HepG2 (cell line): ENCODE measurements around the gene GIMAP8. TPM values are rescaled to one million over a fixed set of nuclear protein-coding genes. Genes with fewer than 3 reads are reported as not detected.

ENCODE experiments used
- ARNTL ChIP-seq: sonication (generic); formaldehyde crosslinking; IDR thresholded peaks from 2 replicates; pipeline ENCODE4 v1.4.0; 2020; ENCODE audit warnings: mild to moderate bottlenecking, missing genetic modification reagents
- CCDC6 ChIP-seq: sonication (generic); formaldehyde crosslinking; IDR thresholded peaks from 2 replicates; pipeline ENCODE4 v1.8.1; 2022; ENCODE audit warnings: mild to moderate bottlenecking, missing genetic modification reagents, moderate library complexity
- EP300 ChIP-seq, 3 experiments: sonication (generic) in 1 of 3; formaldehyde crosslinking in 1 of 3; IDR thresholded peaks; 2 replicates each; pipeline versions ENCODE4 v1.5.1 to v1.6.1; 2011 to 2020; ENCODE audit warnings: low read depth in 2 of 3, low read length in 2 of 3, borderline replicate concordance in 1 of 3, improper control_type of control experiment in 1 of 3, mild to moderate bottlenecking in 1 of 3, missing genetic modification reagents in 1 of 3, moderate library complexity in 1 of 3
- KLF13 ChIP-seq: sonication (generic); formaldehyde crosslinking; IDR thresholded peaks from 2 replicates; pipeline ENCODE4 v1.4.0; 2020; ENCODE audit warnings: mild to moderate bottlenecking, missing genetic modification reagents
- MZF1 ChIP-seq: sonication (generic); formaldehyde crosslinking; IDR thresholded peaks from 2 replicates; pipeline ENCODE4 v1.8.1; 2023; ENCODE audit warnings: mild to moderate bottlenecking, missing genetic modification reagents, borderline replicate concordance
- NR1H2 ChIP-seq: sonication (generic); formaldehyde crosslinking; IDR thresholded peaks from 2 replicates; pipeline ENCODE4 v1.8.1; 2022; ENCODE audit warnings: low read depth, missing genetic modification reagents, borderline replicate concordance
- NR2C2 ChIP-seq: sonication (generic); formaldehyde crosslinking; IDR thresholded peaks from 2 replicates; pipeline ENCODE4 v1.4.0; 2020; ENCODE audit warnings: missing genetic modification reagents, mild to moderate bottlenecking, moderate library complexity, borderline replicate concordance
- NR3C1 ChIP-seq: sonication (generic); formaldehyde crosslinking; IDR thresholded peaks from 2 replicates; pipeline ENCODE4 v1.4.0; 2020; ENCODE audit warnings: missing genetic modification reagents
- POLR2G ChIP-seq: fragments of 200-400 bp; formaldehyde crosslinking; IDR thresholded peaks from 2 replicates; pipeline ENCODE4 v1.6.1; 2018; ENCODE audit warnings: mild to moderate bottlenecking, low read depth, low read length, moderate library complexity
- SIN3A ChIP-seq: IDR thresholded peaks from 2 replicates; pipeline ENCODE4 v1.6.1; 2011; ENCODE audit warnings: low read depth, mild to moderate bottlenecking, control low read depth, low read length, borderline replicate concordance
- TBP ChIP-seq: sonication (generic); formaldehyde crosslinking; IDR thresholded peaks from 2 replicates; pipeline ENCODE4 v1.5.0; 2020; ENCODE audit warnings: missing genetic modification reagents
- ZC3H13 ChIP-seq: sonication (generic); formaldehyde crosslinking; IDR thresholded peaks from 2 replicates; pipeline ENCODE4 v1.8.1; 2023; ENCODE audit warnings: mild to moderate bottlenecking, missing genetic modification reagents, moderate library complexity
- ZNF253 ChIP-seq: sonication (generic); formaldehyde crosslinking; IDR thresholded peaks from 2 replicates; pipeline ENCODE4 v1.8.0; 2022; ENCODE audit warnings: mild to moderate bottlenecking, missing genetic modification reagents, borderline replicate concordance
- ZNF569 ChIP-seq: sonication (generic); formaldehyde crosslinking; IDR thresholded peaks from 2 replicates; pipeline ENCODE4 v1.5.0; 2020; ENCODE audit warnings: mild to moderate bottlenecking, missing genetic modification reagents, moderate library complexity, borderline replicate concordance
- ZNF672 ChIP-seq: sonication (generic); formaldehyde crosslinking; IDR thresholded peaks from 2 replicates; pipeline ENCODE4 v1.8.1; 2022; ENCODE audit warnings: missing genetic modification reagents
- ZNF879 ChIP-seq: sonication (generic); formaldehyde crosslinking; IDR thresholded peaks from 2 replicates; pipeline ENCODE4 v1.8.1; 2023; ENCODE audit warnings: missing genetic modification reagents
- polyA plus RNA-seq, 8 experiments: library from polyadenylated mRNA; depleted of rRNA in 3 of 8; stranded (reverse) in 7 of 8; unstranded in 1 of 8; fragments of >200 nt; fragmentation: Illumina TruSeq in 4 of 8; extraction: Trizol in 4 of 8; gene quantifications; 2 replicates each; pipeline versions ENCODE4 v1.2.1 to v1.2.3, GENCODE V29; 2011 to 2016; ENCODE audit warnings: low read depth in 4 of 8, missing spikeins in 1 of 8, mixed read lengths in 1 of 8; ENCODE audit not compliant: insufficient read depth in 1 of 8
- total RNA-seq, 5 experiments: library from RNA; depleted of rRNA; stranded (reverse); fragments of >200 nt; fragmentation: Illumina TruSeq; extraction: Trizol; gene quantifications; 2 replicates each; pipeline ENCODE4 v1.2.3, GENCODE V29; 2016; ENCODE audit warnings: low read depth in 1 of 5
- TF ChIP-seq, protein P1 (sequence below): sonication (generic); formaldehyde crosslinking; IDR thresholded peaks from 2 replicates; pipeline ENCODE4 v1.9.0; 2021; ENCODE audit warnings: mild to moderate bottlenecking, missing genetic modification reagents
- TF ChIP-seq, protein P2 (sequence below): sonication (generic); IDR thresholded peaks from 2 replicates; pipeline ENCODE4 v1.6.1; 2016; ENCODE audit warnings: low read depth, borderline replicate concordance
- TF ChIP-seq, protein P3 (sequence below): sonication (generic); formaldehyde crosslinking; IDR thresholded peaks from 2 replicates; pipeline ENCODE4 v1.4.0; 2020; ENCODE audit warnings: mild to moderate bottlenecking, low read depth, missing genetic modification reagents
- TF ChIP-seq, protein P4 (sequence below): sonication (generic); formaldehyde crosslinking; IDR thresholded peaks from 2 replicates; pipeline ENCODE4 v1.8.0; 2022; ENCODE audit warnings: mild to moderate bottlenecking, missing genetic modification reagents, moderate library complexity

The GIMAP8 gene
- total and polyA plus RNA-seq, 2 of the 13 experiments (the other 11 are each of a cell fraction or from before 2014, with no cell fraction given), result not detected

DNA sequence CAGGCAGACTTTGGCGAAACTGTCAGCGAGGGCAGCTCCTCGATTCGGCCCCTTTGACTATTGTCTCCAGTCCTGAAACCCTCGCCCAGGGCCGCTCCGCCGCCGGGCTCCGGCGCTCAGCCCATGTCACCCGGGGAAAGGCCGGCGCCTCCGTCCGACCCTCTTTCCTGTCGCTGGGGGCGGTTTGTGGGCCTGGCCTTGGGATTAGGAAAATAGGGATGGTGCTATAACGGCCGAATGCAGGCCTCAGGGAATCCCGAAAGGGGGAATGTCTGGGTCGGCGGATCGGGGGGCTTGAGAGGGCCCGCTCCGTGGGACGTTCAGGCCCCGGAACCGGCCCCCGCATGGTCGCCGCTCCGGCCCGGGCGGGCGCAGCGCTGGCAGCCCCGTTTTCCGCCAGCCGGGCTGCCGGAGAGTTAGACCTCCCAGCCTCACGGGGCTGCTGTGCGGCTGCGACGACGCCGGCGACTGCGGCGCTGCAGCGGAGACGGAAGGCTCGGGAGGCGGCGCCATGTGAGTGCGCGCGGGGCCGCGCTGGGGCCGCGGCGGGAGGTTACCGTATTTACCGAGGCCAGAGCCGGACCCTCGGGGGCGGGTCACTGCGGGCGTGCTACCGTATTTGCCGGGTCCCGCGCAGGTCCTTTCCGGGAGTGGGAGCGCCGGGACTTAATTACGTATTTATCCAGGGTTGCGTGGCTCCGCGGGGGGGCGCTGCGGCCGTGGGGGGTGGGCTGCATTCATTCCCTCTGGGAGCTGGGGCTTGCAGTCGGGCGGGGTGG is 45.4 kb upstream of the GIMAP8 start (continued):
- TF ChIP-seq, protein P1, sequence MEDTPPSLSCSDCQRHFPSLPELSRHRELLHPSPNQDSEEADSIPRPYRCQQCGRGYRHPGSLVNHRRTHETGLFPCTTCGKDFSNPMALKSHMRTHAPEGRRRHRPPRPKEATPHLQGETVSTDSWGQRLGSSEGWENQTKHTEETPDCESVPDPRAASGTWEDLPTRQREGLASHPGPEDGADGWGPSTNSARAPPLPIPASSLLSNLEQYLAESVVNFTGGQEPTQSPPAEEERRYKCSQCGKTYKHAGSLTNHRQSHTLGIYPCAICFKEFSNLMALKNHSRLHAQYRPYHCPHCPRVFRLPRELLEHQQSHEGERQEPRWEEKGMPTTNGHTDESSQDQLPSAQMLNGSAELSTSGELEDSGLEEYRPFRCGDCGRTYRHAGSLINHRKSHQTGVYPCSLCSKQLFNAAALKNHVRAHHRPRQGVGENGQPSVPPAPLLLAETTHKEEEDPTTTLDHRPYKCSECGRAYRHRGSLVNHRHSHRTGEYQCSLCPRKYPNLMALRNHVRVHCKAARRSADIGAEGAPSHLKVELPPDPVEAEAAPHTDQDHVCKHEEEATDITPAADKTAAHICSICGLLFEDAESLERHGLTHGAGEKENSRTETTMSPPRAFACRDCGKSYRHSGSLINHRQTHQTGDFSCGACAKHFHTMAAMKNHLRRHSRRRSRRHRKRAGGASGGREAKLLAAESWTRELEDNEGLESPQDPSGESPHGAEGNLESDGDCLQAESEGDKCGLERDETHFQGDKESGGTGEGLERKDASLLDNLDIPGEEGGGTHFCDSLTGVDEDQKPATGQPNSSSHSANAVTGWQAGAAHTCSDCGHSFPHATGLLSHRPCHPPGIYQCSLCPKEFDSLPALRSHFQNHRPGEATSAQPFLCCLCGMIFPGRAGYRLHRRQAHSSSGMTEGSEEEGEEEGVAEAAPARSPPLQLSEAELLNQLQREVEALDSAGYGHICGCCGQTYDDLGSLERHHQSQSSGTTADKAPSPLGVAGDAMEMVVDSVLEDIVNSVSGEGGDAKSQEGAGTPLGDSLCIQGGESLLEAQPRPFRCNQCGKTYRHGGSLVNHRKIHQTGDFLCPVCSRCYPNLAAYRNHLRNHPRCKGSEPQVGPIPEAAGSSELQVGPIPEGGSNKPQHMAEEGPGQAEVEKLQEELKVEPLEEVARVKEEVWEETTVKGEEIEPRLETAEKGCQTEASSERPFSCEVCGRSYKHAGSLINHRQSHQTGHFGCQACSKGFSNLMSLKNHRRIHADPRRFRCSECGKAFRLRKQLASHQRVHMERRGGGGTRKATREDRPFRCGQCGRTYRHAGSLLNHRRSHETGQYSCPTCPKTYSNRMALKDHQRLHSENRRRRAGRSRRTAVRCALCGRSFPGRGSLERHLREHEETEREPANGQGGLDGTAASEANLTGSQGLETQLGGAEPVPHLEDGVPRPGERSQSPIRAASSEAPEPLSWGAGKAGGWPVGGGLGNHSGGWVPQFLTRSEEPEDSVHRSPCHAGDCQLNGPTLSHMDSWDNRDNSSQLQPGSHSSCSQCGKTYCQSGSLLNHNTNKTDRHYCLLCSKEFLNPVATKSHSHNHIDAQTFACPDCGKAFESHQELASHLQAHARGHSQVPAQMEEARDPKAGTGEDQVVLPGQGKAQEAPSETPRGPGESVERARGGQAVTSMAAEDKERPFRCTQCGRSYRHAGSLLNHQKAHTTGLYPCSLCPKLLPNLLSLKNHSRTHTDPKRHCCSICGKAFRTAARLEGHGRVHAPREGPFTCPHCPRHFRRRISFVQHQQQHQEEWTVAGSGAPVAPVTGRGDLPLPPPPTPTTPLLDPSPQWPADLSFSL, result no peak
- TF ChIP-seq TBP (CRISPR knock-in tag) (no peak), KLF13 (CRISPR knock-in tag) (no peak), EP300 (IDR thresholded peaks at IDR 0.05; ENCODE audit: low read depth in 2 of 2, low read length in 2 of 2) (peak; percentile 19 to 26; a peak in 1 of 4 replicates), EP300 (CRISPR knock-in tag; IDR thresholded peaks at IDR 0.05; ENCODE audit: borderline replicate concordance) (no peak), ZNF879 (CRISPR knock-in tag) (0 out of 2 replicates have a peak, but pooled peaks have one; percentile 36), NR1H2 (CRISPR knock-in tag) (no peak), ZNF253 (CRISPR knock-in tag) (no peak), CCDC6 (peak; percentile 78), NR2C2 (CRISPR knock-in tag) (no peak; the same call in none of the 2 replicates), SIN3A (peak; percentile 53; the same call in 1 of the 2 replicates), NR3C1 (CRISPR knock-in tag) (no peak), MZF1 (CRISPR knock-in tag) (no peak), ZNF672 (no peak), ZC3H13 (peak; percentile 82), POLR2G (peak; percentile 81), ZNF569 (CRISPR knock-in tag) (no peak), ARNTL (CRISPR knock-in tag) (peak; percentile 79)
- TF ChIP-seq, protein P2, sequence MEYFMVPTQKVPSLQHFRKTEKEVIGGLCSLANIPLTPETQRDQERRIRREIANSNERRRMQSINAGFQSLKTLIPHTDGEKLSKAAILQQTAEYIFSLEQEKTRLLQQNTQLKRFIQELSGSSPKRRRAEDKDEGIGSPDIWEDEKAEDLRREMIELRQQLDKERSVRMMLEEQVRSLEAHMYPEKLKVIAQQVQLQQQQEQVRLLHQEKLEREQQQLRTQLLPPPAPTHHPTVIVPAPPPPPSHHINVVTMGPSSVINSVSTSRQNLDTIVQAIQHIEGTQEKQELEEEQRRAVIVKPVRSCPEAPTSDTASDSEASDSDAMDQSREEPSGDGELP, result peak; percentile 52; the same call in 1 of the 2 replicates
- TF ChIP-seq, protein P3, sequence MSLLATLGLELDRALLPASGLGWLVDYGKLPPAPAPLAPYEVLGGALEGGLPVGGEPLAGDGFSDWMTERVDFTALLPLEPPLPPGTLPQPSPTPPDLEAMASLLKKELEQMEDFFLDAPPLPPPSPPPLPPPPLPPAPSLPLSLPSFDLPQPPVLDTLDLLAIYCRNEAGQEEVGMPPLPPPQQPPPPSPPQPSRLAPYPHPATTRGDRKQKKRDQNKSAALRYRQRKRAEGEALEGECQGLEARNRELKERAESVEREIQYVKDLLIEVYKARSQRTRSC (CRISPR knock-in tag), result no peak
- TF ChIP-seq, protein P4, sequence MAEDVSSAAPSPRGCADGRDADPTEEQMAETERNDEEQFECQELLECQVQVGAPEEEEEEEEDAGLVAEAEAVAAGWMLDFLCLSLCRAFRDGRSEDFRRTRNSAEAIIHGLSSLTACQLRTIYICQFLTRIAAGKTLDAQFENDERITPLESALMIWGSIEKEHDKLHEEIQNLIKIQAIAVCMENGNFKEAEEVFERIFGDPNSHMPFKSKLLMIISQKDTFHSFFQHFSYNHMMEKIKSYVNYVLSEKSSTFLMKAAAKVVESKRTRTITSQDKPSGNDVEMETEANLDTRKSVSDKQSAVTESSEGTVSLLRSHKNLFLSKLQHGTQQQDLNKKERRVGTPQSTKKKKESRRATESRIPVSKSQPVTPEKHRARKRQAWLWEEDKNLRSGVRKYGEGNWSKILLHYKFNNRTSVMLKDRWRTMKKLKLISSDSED (CRISPR knock-in tag), result no peak
